Ishikawa (cell line): ENCODE data around the gene CACNB2.

Source experiments
- CEBPB ChIP-seq: IDR thresholded peaks from 2 replicates; pipeline ENCODE4 v1.6.1; 2012
- CREB1 ChIP-seq: IDR thresholded peaks from 2 replicates; pipeline ENCODE4 v1.6.1; 2012; ENCODE audit warnings: low read depth
- EGR1 ChIP-seq: IDR thresholded peaks from 2 replicates; pipeline ENCODE4 v1.6.1; 2012
- EP300 ChIP-seq: IDR thresholded peaks from 2 replicates; pipeline ENCODE4 v1.6.1; 2012; ENCODE audit warnings: borderline replicate concordance
- FOXM1 ChIP-seq: IDR thresholded peaks from 2 replicates; pipeline ENCODE4 v1.6.1; 2012; ENCODE audit warnings: low read depth, borderline replicate concordance
- NFIC ChIP-seq: IDR thresholded peaks from 2 replicates; pipeline ENCODE4 v1.6.1; 2012
- RAD21 ChIP-seq: IDR thresholded peaks from 2 replicates; pipeline ENCODE4 v1.6.1; 2012; ENCODE audit warnings: low read depth
- TAF1 ChIP-seq: IDR thresholded peaks from 2 replicates; pipeline ENCODE4 v1.6.1; 2012; ENCODE audit warnings: low read depth, mild to moderate bottlenecking
- TCF12 ChIP-seq: IDR thresholded peaks from 2 replicates; pipeline ENCODE4 v1.6.1; 2012; ENCODE audit warnings: low read depth
- TEAD4 ChIP-seq: IDR thresholded peaks from 2 replicates; pipeline ENCODE4 v1.6.1; 2012
- YY1 ChIP-seq: IDR thresholded peaks from 2 replicates; pipeline ENCODE4 v1.6.1; 2012; ENCODE audit warnings: low read depth
- ZBTB7A ChIP-seq: IDR thresholded peaks from 2 replicates; pipeline ENCODE4 v1.6.1; 2012; ENCODE audit warnings: low read depth
- TF ChIP-seq, protein P1 (sequence below): IDR thresholded peaks from 2 replicates; pipeline ENCODE4 v1.6.1; 2012; ENCODE audit warnings: low read depth, mild to moderate bottlenecking
- TF ChIP-seq, protein P2 (sequence below): IDR thresholded peaks from 2 replicates; pipeline ENCODE4 v1.6.1; 2012
- TF ChIP-seq, protein P3 (sequence below): IDR thresholded peaks from 2 replicates; pipeline ENCODE4 v1.6.1; 2012

CACNB2 gene

DNA sequence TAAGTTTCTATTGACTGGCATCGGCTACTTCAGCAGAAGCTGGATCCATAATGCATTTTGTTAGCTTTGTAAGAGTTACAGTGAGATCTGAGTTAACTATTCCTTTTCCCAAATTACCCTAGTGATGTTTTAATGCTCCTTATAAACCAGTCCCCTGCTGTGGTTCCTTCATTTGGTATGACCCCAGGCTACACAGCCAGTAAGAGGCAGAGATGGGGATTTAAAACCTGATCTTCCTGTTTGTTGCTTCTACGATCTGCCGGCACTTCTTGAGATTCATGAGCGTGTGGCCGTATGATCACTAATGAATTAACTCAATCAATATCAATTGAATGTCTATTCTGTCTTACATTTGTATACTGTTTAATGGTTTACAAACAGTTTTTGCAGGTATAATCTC lies 86.1 kb downstream of the CACNB2 start:
- TF ChIP-seq, protein P1, sequence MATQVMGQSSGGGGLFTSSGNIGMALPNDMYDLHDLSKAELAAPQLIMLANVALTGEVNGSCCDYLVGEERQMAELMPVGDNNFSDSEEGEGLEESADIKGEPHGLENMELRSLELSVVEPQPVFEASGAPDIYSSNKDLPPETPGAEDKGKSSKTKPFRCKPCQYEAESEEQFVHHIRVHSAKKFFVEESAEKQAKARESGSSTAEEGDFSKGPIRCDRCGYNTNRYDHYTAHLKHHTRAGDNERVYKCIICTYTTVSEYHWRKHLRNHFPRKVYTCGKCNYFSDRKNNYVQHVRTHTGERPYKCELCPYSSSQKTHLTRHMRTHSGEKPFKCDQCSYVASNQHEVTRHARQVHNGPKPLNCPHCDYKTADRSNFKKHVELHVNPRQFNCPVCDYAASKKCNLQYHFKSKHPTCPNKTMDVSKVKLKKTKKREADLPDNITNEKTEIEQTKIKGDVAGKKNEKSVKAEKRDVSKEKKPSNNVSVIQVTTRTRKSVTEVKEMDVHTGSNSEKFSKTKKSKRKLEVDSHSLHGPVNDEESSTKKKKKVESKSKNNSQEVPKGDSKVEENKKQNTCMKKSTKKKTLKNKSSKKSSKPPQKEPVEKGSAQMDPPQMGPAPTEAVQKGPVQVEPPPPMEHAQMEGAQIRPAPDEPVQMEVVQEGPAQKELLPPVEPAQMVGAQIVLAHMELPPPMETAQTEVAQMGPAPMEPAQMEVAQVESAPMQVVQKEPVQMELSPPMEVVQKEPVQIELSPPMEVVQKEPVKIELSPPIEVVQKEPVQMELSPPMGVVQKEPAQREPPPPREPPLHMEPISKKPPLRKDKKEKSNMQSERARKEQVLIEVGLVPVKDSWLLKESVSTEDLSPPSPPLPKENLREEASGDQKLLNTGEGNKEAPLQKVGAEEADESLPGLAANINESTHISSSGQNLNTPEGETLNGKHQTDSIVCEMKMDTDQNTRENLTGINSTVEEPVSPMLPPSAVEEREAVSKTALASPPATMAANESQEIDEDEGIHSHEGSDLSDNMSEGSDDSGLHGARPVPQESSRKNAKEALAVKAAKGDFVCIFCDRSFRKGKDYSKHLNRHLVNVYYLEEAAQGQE = no peak

DNA sequence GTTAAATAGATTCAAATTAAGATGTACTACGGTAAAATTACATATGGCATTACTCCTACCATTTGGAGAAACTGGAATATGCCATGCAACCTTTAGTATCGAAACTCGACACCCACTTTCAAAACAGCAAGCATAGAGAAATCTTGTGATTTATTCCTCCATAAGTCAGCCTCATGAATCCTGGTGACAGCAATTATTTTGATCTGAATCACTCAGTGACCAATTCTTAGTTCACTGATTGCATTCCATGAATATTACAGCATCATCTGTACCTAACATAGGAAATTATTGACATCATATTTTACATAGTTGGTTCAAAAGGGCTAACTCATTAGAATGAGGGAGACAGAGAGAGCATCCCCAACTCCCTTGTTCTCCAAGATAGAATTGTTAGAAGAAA lies 89.6 kb downstream of the CACNB2 start:
- TF ChIP-seq CREB1 = no peak
- TF ChIP-seq TEAD4 = no peak
- no peak for TF ChIP-seq TAF1
- TF ChIP-seq, protein P2, sequence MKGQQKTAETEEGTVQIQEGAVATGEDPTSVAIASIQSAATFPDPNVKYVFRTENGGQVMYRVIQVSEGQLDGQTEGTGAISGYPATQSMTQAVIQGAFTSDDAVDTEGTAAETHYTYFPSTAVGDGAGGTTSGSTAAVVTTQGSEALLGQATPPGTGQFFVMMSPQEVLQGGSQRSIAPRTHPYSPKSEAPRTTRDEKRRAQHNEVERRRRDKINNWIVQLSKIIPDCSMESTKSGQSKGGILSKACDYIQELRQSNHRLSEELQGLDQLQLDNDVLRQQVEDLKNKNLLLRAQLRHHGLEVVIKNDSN = no peak
- no peak for TF ChIP-seq RAD21
- no peak for TF ChIP-seq ZBTB7A
- no peak for TF ChIP-seq YY1
- TF ChIP-seq CEBPB = no peak
- no peak for TF ChIP-seq EP300
- TF ChIP-seq FOXM1 = no peak
- TF ChIP-seq, protein P3, sequence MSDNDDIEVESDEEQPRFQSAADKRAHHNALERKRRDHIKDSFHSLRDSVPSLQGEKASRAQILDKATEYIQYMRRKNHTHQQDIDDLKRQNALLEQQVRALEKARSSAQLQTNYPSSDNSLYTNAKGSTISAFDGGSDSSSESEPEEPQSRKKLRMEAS = no peak
- TF ChIP-seq TCF12 = no peak
- no peak for TF ChIP-seq EGR1
- TF ChIP-seq NFIC = no peak
- TF ChIP-seq, protein P1 = no peak

DNA sequence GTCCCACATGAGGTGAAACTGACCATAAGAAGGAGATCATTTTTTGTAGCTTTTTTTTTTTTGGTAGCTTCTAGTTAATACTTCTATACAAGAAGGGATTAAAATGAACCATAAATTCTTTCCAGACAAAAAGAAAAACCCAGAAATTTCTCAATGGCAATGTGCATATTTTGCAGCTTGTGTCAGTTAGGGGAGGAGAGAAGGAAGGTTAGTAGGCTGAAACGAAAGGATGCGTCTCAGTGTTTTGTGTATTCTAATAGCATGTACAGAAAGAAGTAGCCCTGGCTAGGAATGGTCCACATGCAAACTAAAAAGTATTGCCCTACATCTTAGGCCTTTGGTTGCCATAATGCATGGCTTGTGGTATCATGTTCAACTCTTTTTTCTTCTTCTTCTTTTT lies 90.6 kb downstream of the CACNB2 start:
- TF ChIP-seq NFIC = no peak
- TF ChIP-seq EGR1 = no peak
- no peak for TF ChIP-seq TAF1
- TF ChIP-seq EP300 = no peak
- TF ChIP-seq CEBPB = no peak
- TF ChIP-seq ZBTB7A = no peak

DNA sequence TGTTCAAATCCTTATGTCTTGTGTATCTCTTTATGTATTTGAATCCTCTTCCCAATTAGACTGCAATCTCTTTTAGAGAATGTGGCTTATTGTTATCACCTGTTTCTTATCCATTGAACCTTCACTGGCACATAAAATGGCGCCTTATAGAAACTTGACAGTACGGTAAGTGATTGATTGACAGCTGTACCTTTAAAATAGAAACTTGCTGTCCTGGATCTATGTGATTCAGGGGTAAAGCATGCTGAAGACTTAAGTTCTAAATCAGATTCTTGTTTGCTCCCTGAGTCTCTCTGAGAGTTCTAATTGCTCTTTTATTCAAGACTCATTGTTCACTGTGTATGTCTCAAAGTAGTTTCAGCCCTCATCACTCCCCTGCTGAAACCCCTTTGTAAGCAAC lies 91.3 kb downstream of the CACNB2 start:
- TF ChIP-seq NFIC (no peak), TCF12 (no peak), RAD21 (no peak), TEAD4 (no peak), EGR1 (no peak), FOXM1 (no peak), CREB1 (no peak), TAF1 (no peak), EP300 (no peak), YY1 (no peak), ZBTB7A (no peak)
- TF ChIP-seq, protein P3 = no peak
- TF ChIP-seq, protein P1 = no peak
- TF ChIP-seq, protein P2 = no peak

DNA sequence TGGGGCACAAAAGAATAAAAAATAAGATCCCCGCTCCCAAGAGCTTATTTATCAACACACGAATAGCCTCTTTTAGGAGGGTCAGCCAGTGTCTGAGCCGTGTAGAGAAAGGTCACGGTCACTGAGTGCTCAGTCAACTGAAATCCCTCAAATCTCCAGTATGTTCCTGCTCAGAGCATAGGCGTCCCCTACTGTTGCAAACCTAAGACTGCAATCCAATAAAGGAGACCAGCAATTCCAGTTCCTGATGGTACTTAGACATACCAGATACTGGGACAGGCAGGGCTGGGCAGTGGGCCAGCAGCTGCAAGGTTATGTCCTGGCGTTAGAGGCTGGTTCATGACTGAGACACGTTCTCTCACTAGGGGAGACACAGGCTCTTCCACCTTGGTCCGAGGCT lies 93.6 kb downstream of the CACNB2 start:
- no peak for TF ChIP-seq TAF1
- TF ChIP-seq, protein P3 = no peak
- TF ChIP-seq CEBPB = no peak
- TF ChIP-seq FOXM1 = no peak
- no peak for TF ChIP-seq CREB1
- no peak for TF ChIP-seq EP300
- TF ChIP-seq EGR1 = no peak
- no peak for TF ChIP-seq NFIC
- no peak for TF ChIP-seq ZBTB7A
- TF ChIP-seq, protein P2 = no peak
- TF ChIP-seq, protein P1 = no peak
- no peak for TF ChIP-seq RAD21
- no peak for TF ChIP-seq TCF12
- TF ChIP-seq TEAD4 = no peak
- no peak for TF ChIP-seq YY1
